GM18499 (cell line): ENCODE results near the gene VKORC1L1.
"Not testable (repeated sequence)": the region's sequence is repeated elsewhere in the genome, so short reads cannot be mapped to it uniquely, and the experiment has no call there.

Experiments
- ATAC-seq: cut with Tn5 transposase; IDR thresholded peaks from one replicate; pipeline ENCODE4 v1.9.1; 2021; ENCODE audit warnings: moderate number of reproducible peaks; ENCODE audit not compliant: insufficient read depth, unreplicated experiment

Gene VKORC1L1

GRCh38 chr7:65974191-65974801, 101.4 kb downstream of the VKORC1L1 start:
- no peak for ATAC-seq

DNA sequence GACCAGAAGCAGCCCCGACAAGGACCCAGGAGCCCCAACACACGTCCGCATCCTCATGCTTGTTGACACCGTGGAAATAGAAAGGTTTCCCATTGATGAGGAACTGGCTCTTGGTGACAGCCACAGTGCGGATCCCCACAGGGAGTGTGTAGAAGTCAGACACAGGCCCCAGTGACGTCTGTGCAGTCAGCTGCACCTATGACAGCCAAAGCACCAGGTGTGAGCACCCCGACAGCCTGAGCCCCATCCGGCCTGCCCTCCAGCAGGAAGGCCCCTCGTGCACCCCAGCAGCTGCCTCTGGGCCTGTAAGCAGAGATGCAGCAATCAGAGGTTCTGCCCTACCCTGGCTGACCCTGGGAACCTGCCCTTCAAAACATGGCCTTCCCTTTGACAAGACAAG, 102.0 kb downstream of the VKORC1L1 start:
- no peak for ATAC-seq

GRCh38 chr7:65975814-65976445, 103.1 kb downstream of the VKORC1L1 start:
- ATAC-seq = no peak

DNA sequence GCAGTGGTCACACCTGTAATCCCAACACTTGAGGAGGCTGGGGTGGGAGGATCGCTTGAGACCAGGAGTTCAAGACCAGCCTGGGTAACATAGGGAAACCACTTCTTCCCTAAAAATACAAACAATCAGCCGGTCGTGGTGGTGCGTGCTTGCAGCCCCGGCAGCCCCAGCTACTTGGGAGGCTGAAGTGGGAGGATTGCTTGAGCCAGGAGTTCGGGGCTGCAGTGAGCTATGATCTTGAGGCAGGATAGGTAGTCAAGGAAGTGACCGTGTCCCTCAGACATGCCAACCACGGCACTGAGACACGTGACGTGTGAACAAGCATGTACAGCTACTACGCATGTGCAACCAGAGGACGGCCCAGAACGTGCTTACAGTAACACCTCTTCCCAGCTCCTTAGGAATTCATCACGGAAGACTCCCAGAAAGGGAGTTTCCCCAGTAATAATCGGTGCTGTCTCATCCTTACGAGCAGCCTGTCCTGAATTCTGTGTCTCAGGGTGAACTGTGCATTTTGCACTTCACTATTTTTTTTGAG, 103.9 kb downstream of the VKORC1L1 start:
- no peak for ATAC-seq

- ATAC-seq = no peak
Measured at GRCh38 chr7:65978891-65979582, 106.2 kb downstream of the VKORC1L1 start.

GRCh38 chr7:65979583-65980477, 107.0 kb downstream of the VKORC1L1 start:
- ATAC-seq = no peak

DNA sequence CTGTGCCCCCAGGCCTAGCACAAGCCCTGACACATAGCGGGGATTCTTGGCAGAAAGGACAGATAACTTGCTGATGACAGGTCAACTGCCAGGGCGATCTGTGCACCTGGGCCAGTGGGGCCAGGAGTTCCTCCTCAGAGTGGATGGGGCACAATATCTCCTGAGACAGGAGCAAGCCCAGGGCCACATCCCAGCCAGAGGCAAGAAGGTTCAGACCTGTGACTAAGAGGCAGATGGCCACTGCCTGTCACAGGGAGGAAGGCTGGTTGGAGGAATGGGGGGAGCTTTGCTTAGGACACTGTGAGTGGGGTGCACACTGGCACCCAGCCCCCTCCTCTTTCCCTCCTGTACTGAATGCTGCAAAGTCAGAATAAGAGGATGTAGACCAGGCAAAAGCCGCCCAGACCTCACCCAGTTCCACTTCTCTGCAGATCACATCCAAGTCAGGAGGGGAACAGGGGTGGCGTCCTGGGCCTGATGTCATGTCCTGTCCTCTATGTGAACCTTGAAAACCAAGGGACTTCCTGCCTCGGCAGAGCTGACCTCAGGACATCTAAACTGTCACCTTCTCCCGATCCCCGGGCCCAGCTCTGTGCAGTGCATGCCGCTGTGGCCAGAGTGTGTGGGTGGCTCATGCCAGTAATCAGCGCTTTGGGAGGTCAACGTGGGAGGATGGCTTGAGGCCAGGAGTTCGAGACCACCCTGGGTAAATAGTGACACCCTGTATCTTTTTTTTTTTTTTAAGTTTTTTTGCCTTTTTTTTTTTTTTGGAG, 107.8 kb downstream of the VKORC1L1 start:
- ATAC-seq = peak; percentile 64

- peak; percentile 29 for ATAC-seq
Measured at GRCh38 chr7:65981965-65982792, 109.3 kb downstream of the VKORC1L1 start, which contains the start of gene GUSB. TSS of gene GUSB (minus strand) at chr7:65982213. CDS start at chr7:65982183, 30 bp downstream.

DNA sequence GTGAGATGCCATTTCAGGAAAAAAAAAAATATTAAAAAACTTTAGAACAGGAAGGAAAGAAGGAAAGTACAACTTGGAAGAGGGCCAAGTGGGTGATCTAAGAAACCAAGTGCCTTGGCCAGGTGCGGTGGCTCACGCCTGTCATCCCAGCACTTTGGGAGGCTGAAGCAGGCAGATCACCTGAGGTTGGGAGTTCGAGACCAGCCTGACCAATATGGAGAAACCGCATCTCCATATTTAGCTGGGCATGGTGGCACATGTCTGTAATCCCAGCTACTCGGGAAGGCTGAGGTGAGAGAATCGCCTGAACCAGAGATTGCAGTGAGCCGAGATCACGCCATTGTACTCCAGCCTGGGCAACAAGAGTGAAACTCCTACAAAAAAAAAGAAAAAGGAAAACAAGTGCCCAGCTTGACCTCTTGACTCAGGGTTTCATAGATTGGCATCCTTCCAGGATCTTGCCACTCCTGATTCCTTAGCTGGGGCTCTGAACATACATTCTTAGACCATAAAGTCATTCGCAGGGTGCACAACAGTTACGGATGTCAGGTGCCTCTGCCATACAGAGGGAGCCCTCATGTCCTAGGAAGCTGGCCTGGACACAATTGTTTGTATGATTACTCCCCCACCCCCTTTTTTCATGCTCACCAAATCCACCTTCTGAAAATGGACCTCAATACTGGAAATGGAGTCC, 111.2 kb downstream of the VKORC1L1 start:
- no peak for ATAC-seq

DNA sequence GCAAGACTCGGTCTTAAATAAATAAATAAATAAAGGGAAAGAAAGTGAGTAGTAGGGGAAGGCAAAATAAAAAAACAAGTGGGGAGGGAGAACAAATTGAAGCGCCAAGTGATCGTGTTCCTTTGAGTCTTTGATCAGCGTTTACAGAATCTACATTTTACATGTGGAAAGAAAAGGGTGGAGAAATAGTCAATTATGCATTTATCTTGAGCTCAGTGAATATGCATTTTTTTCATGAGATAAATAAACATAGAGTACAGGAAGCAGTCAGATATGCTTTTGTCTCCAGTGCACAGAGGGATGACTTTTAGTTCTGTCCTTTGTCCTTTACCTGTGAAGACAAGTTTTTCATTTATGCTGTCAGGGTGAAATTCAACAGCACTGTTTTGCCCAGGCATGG, 115.2 kb downstream of the VKORC1L1 start:
- ATAC-seq = no peak

- not testable (repeated sequence) for ATAC-seq
Measured at GRCh38 chr7:65988503-65988902, 115.6 kb downstream of the VKORC1L1 start.

- no peak for ATAC-seq
Measured at GRCh38 chr7:65989694-65990080, 116.8 kb downstream of the VKORC1L1 start.

DNA sequence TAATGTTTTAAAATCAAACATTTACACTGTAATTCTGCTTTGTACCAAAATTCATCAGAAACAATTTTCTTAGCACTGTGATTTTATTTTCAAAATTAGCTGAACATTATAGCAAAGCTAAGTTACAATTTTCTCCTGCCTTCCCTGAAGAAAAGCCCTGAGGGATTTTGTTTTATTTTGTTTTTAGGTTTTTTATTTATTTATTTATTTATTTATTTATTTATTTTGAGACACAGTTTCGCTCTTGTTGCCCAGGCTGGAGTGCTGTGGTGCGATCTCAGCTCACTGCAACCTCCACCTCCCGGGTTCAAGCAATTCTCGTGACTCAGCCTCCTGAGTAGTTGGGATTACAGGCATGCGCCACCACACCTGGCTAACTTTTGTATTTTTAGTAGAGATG, 119.0 kb downstream of the VKORC1L1 start:
- ATAC-seq = not testable (repeated sequence)

GRCh38 chr7:65992526-65992925, 119.7 kb downstream of the VKORC1L1 start:
- ATAC-seq = no peak

DNA sequence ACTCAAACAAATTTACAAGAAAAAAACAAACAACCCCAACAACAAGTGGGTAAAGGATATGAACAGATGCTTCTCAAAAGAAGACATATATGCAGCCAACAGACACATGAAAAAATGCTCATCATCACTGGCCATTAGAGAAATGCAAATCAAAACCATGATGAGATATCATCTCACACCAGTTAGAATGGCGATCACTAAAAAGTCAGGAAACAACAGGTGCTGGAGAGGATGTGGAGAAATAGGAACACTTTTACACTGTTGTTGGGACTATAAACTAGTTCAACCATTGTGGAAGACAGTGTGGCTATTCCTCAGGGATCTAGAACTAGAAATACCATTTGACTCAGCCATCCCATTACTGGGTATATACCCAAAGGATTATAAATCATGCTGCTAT, 122.1 kb downstream of the VKORC1L1 start:
- not testable (repeated sequence) for ATAC-seq

- ATAC-seq = not testable (repeated sequence)
Measured at GRCh38 chr7:66000823-66001417, 128.0 kb downstream of the VKORC1L1 start.

DNA sequence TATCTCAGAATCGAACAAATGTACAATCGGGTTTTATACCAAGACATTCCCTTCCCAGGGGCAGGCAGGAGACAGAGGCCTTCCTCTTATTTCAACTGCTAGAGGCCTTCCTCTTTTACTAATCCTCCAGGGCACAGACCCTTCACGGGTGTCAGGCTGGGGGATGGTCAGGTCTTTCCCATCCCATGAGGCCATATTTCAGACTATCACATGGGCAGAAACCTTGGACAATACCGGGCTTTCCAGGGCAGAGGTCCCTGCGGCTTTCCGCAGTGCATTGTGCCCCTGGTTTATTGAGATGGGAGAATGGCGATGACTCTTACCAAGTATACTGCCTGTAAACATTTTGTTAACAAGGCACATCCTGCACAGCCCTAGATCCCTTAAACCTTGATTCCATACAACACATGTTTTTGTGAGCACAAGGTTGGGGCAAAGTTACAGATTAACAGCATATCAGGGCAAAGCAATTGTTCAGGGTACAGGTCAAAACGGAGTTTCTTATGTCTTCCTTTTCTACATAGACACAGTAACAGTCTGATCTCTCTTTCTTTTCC, 132.3 kb downstream of the VKORC1L1 start:
- not testable (repeated sequence) for ATAC-seq
